Glomerular endothelial cell (primary cell): ENCODE data around the gene CDK5RAP2. TPM values are rescaled to one million over a fixed set of nuclear protein-coding genes. Genes with fewer than 3 reads are reported as not detected.
"Not testable (repeated sequence)": the region's sequence is repeated elsewhere in the genome, so short reads cannot be mapped to it uniquely, and the experiment has no call there.

Experiments
- DNase-seq: peaks from one replicate; pipeline ENCODE4 v3.0.0-alpha.2; 2011; ENCODE audit warnings: low read depth, low spot score; ENCODE audit errors: extremely low read depth
- total RNA-seq: library from RNA; depleted of rRNA; stranded (reverse); fragments of >200 nt; gene quantifications from 2 replicates; pipeline ENCODE4 v1.2.3, GENCODE V29; 2015

The CDK5RAP2 gene
- total RNA-seq, 1 donor from 2014 or later: 30.6 TPM

GRCh38 chr9:120592210-120592609, 12.2 kb upstream of the CDK5RAP2 start:
- no peak for DNase-seq

- no peak for DNase-seq
Measured at GRCh38 chr9:120587328-120587727, 7.4 kb upstream of the CDK5RAP2 start.

GRCh38 chr9:120583958-120584369, 4.0 kb upstream of the CDK5RAP2 start:
- DNase-seq: peak; percentile 42

- DNase-seq: no peak
Measured at GRCh38 chr9:120579139-120580050, 572 bp downstream of the CDK5RAP2 start.

GRCh38 chr9:120574473-120574872, 5.5 kb downstream of the CDK5RAP2 start:
- DNase-seq: no peak

- no peak for DNase-seq
Measured at GRCh38 chr9:120572472-120572871, 7.5 kb downstream of the CDK5RAP2 start.

- no peak for DNase-seq
Measured at GRCh38 chr9:120571443-120572257, 8.3 kb downstream of the CDK5RAP2 start.

- DNase-seq: no peak
Measured at GRCh38 chr9:120570296-120570695, 9.7 kb downstream of the CDK5RAP2 start.

- no peak for DNase-seq
Measured at GRCh38 chr9:120569556-120569955, 10.4 kb downstream of the CDK5RAP2 start.

GRCh38 chr9:120568816-120569215, 11.2 kb downstream of the CDK5RAP2 start:
- DNase-seq: no peak

- DNase-seq: no peak
Measured at GRCh38 chr9:120567874-120568273, 12.1 kb downstream of the CDK5RAP2 start.

GRCh38 chr9:120567081-120567480, 12.9 kb downstream of the CDK5RAP2 start:
- no peak for DNase-seq

GRCh38 chr9:120564589-120564988, 15.4 kb downstream of the CDK5RAP2 start:
- DNase-seq: no peak

- DNase-seq: no peak
Measured at GRCh38 chr9:120562861-120563443, 17.0 kb downstream of the CDK5RAP2 start.

- DNase-seq: no peak
Measured at GRCh38 chr9:120561709-120562108, 18.3 kb downstream of the CDK5RAP2 start.

GRCh38 chr9:120559546-120559945, 20.4 kb downstream of the CDK5RAP2 start:
- DNase-seq: no peak

GRCh38 chr9:120558454-120558853, 21.5 kb downstream of the CDK5RAP2 start:
- DNase-seq: no peak

GRCh38 chr9:120557205-120557604, 22.8 kb downstream of the CDK5RAP2 start:
- no peak for DNase-seq

- no peak for DNase-seq
Measured at GRCh38 chr9:120556775-120557174, 23.2 kb downstream of the CDK5RAP2 start.

- no peak for DNase-seq
Measured at GRCh38 chr9:120555839-120556238, 24.1 kb downstream of the CDK5RAP2 start.

- not testable (repeated sequence) for DNase-seq
Measured at GRCh38 chr9:120552210-120552704, 27.7 kb downstream of the CDK5RAP2 start.
